ENCODE results near the gene HNF4A. TPM values are rescaled to one million over a fixed set of nuclear protein-coding genes. Genes with fewer than 3 reads are reported as not detected.
A peak's percentile ranks its signal among the peaks of the same experiment; 100 is the strongest.
"Not testable (repeated sequence)": the region's sequence is repeated elsewhere in the genome, so short reads cannot be mapped to it uniquely, and the experiment has no call there.

The HNF4A gene
- polyA plus RNA-seq, 1 experiment = not detected

DNA sequence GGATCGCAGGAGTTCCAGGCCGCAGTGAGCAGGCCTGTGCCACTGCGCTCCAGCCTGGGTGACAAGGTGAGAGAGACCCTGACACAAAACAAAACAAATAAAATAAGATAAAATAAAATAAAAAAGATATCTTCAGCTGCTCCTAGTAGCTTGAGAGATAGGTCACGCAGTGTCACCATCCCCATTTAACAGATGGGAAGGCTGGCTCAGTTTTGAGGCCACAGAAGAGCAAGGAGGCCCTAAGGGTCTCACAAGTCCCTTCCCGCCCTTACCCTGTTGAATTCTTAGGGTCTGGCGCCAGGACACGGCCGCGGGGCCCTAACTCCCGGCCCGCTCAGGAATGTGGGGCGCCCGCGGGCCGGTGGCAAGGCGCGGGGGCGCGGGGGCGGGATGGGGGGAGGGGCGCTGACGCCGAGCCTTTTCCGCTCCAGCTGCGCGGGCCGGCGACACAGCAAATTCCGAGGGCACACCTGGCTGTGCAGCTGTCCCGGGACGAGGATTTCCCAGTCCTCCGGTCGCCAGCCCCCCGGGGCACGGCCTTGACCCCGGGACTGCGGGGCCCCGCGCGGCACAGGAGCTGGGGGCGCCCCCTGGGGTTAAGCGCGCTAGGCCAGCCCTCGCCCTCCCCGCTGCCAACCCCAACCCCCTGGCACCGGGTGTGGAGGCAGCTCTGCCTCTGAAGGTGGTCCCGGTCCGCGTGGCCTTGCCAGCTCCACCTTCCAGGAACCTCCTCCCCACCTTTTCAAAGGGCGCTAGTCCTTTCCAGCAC is 28.9 kb upstream of the HNF4A start:
- TF ChIP-seq, protein P1, sequence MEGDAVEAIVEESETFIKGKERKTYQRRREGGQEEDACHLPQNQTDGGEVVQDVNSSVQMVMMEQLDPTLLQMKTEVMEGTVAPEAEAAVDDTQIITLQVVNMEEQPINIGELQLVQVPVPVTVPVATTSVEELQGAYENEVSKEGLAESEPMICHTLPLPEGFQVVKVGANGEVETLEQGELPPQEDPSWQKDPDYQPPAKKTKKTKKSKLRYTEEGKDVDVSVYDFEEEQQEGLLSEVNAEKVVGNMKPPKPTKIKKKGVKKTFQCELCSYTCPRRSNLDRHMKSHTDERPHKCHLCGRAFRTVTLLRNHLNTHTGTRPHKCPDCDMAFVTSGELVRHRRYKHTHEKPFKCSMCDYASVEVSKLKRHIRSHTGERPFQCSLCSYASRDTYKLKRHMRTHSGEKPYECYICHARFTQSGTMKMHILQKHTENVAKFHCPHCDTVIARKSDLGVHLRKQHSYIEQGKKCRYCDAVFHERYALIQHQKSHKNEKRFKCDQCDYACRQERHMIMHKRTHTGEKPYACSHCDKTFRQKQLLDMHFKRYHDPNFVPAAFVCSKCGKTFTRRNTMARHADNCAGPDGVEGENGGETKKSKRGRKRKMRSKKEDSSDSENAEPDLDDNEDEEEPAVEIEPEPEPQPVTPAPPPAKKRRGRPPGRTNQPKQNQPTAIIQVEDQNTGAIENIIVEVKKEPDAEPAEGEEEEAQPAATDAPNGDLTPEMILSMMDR (IDR thresholded peaks at IDR 0.05; ENCODE audit: low read depth, low read length) = no peak
- Histone ChIP-seq H3K27me3 (ENCODE audit: control insufficient read depth, insufficient read depth, low read length) (peaks cover 9% of the 10 kb centered on the region), H3K4me3 (ENCODE audit: low read depth, low read length) (peak overlapping the region; percentile 29; the same call in 1 of the 2 replicates), H3K27ac (ENCODE audit: low read depth, low read length) (no peak overlapping the region), H3K9me3 (ENCODE audit: control insufficient read depth, insufficient read depth, low read length) (no peaks in the 10 kb centered on the region)
- DNase-seq (ENCODE audit: low read depth, low spot score) = no peak
- POLR2A ChIA-PET = no interaction called here
- CTCF ChIA-PET = interaction anchor here (0.6 to 7.2 kb wide), 3 partner anchors 16 to 332 kb away, joined by 3 to 38 read pairs (median 12); partner anchors contain the start of gene FITM2

DNA sequence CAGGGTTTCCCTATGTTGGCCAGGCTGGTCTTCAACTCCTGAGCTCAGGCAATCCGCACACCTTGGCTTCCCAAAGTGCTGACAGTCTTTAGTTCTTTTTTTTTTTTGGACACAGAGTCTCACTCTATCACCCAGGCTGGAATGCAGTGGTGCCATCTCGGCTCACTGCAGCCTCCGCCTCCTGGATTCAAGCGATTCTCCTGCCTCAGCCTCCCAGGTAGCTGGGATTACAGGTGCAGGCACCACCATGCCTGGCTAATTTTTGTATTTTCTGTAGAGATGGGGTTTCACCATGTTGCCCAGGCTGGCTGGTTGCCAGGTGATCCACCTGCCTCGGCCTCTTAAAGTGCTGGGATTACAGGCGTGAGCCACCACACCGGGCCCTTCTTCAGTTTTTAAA is 27.8 kb upstream of the HNF4A start:
- H3K9me3 ChIP-seq (ENCODE audit: control insufficient read depth, insufficient read depth, low read length); POLR2A ChIA-PET; H3K4me3 ChIP-seq (ENCODE audit: low read depth, low read length); H3K27me3 ChIP-seq (ENCODE audit: control insufficient read depth, insufficient read depth, low read length); DNase-seq (ENCODE audit: low read depth, low spot score); H3K27ac ChIP-seq (ENCODE audit: low read depth, low read length): not testable (repeated sequence)
- CTCF ChIA-PET = interaction anchor here (7.2 kb wide), 1 partner anchor 17 kb away, joined by 38 read pairs; the partner anchor contains the start of gene FITM2

DNA sequence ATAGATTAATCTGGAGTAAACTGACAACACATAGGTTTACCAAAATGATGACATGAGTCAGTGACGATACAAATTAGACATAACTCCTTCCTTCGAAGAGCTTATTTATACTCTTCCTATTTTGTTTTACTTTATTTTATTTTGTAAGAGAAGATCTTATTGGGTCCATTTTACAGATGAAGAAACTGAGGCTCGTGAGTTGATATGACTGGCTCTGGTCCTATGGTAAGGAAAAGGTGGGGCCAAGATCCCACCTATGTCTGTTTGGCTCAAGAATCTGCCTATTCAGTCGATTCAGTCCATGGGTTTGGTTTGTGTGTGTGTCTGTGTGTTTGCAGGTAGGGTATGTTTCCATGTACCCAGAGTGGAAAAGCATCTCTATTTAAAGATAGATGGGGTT is 27.1 kb upstream of the HNF4A start:
- no peak for DNase-seq (ENCODE audit: low read depth, low spot score)
- TF ChIP-seq, protein P1 (IDR thresholded peaks at IDR 0.05; ENCODE audit: low read depth, low read length) = no peak
- CTCF ChIA-PET = interaction anchor here (7.2 kb wide), 1 partner anchor 18 kb away, joined by 38 read pairs; the partner anchor contains the start of gene FITM2
- Histone ChIP-seq H3K27me3 (ENCODE audit: control insufficient read depth, insufficient read depth, low read length) (peaks cover 13% of the 10 kb centered on the region), H3K4me3 (ENCODE audit: low read depth, low read length) (no peak overlapping the region), H3K27ac (ENCODE audit: low read depth, low read length) (no peak overlapping the region), H3K9me3 (ENCODE audit: control insufficient read depth, insufficient read depth, low read length) (no peaks in the 10 kb centered on the region)
- POLR2A ChIA-PET = no interaction called here

- TF ChIP-seq, protein P1 (IDR thresholded peaks at IDR 0.05; ENCODE audit: low read depth, low read length) = no peak
- ChIA-PET POLR2A (no interaction called here), CTCF (interaction anchor here (2.6 kb wide), 1 partner anchor 20 kb away, joined by 13 read pairs; the partner anchor contains the start of gene FITM2)
- Histone ChIP-seq H3K9me3 (ENCODE audit: control insufficient read depth, insufficient read depth, low read length) (no peaks in the 10 kb centered on the region), H3K4me3 (ENCODE audit: low read depth, low read length) (no peak overlapping the region), H3K27me3 (ENCODE audit: control insufficient read depth, insufficient read depth, low read length) (peaks cover 24% of the 10 kb centered on the region), H3K27ac (ENCODE audit: low read depth, low read length) (no peak overlapping the region)
- no peak for DNase-seq (ENCODE audit: low read depth, low spot score)
These were observed 24.3 kb upstream of the HNF4A start for GRCh38 chr20:44331201-44331600.

GRCh38 chr20:44334306-44334705 is 21.2 kb upstream of the HNF4A start:
- Histone ChIP-seq H3K27ac (ENCODE audit: low read depth, low read length) (no peak overlapping the region), H3K4me3 (ENCODE audit: low read depth, low read length) (no peak overlapping the region), H3K27me3 (ENCODE audit: control insufficient read depth, insufficient read depth, low read length) (peaks cover 35% of the 10 kb centered on the region), H3K9me3 (ENCODE audit: control insufficient read depth, insufficient read depth, low read length) (no peaks in the 10 kb centered on the region)
- TF ChIP-seq, protein P1 (IDR thresholded peaks at IDR 0.05; ENCODE audit: low read depth, low read length) = no peak
- POLR2A ChIA-PET = no interaction called here
- CTCF ChIA-PET = no interaction called here
- DNase-seq (ENCODE audit: low read depth, low spot score) = no peak

All from AG04450 (cell line).